B cell (primary cell): ENCODE measurements around the gene CTRB1. TPM values are rescaled to one million over a fixed set of nuclear protein-coding genes. Genes with fewer than 3 reads are reported as not detected.

Source experiments
- ATAC-seq: fragments of 200-7000 bp; cut with Tn5 transposase; one replicate; pipeline ENCODE4 v1.10.0; 2021; ENCODE audit warnings: low read depth, mild to moderate bottlenecking, moderate number of reproducible peaks, moderate library complexity
- CTCF ChIA-PET: fragments of 350-600 bp; sonication (Branson Sonifier 250); formaldehyde crosslinking; loops from one replicate; lab custom pipeline; 2021; ENCODE audit warnings: antibody characterized with exemption, inconsistent platforms; lab: Charles Lee
- POLR2A ChIA-PET: fragments of 350-600 bp; sonication (Branson Sonifier 250); formaldehyde crosslinking; loops from one replicate; lab custom pipeline; 2021; ENCODE audit warnings: antibody characterized with exemption; lab: Charles Lee
- DNase-seq: peaks from one replicate; pipeline ENCODE4 v3.0.0; 2013
- H2AFZ ChIP-seq: 2 replicates; pipeline ENCODE4 v1.6.1; 2012; ENCODE audit warnings: mild to moderate bottlenecking, low read depth, low read length; ENCODE audit not compliant: insufficient read depth, poor library complexity, severe bottlenecking
- H3K27ac ChIP-seq, 2 donors: 1 replicate in 1 of 2; 2 replicates in 1 of 2; pipeline ENCODE4 v1.5.1; 2012 to 2013; ENCODE audit warnings: low read length in 2 of 2, mild to moderate bottlenecking in 2 of 2, moderate library complexity in 1 of 2
- H3K27me3 ChIP-seq, 4 experiments: fragments of 200-600 bp in 1 of 4; sonication (generic) in 1 of 4; replicated peaks in 1 of 4; 1 replicate in 2 of 4; 2 replicates in 2 of 4; pipeline versions ENCODE4 v1.6.1 to v1.7.0; 2013 to 2016; ENCODE audit warnings: low read length in 3 of 4, mild to moderate bottlenecking in 2 of 4, mixed read lengths in 1 of 4, moderate library complexity in 1 of 4; ENCODE audit not compliant: insufficient read depth in 4 of 4, control insufficient read depth in 3 of 4; ENCODE audit errors: control extremely low read depth in 1 of 4
- H3K36me3 ChIP-seq, 2 experiments: replicated peaks in 1 of 2; 1 replicate in 1 of 2; 2 replicates in 1 of 2; pipeline versions ENCODE4 v1.6.1 to v1.7.1; 2013; ENCODE audit warnings: low read length in 1 of 2; ENCODE audit not compliant: insufficient read depth in 2 of 2, control insufficient read depth in 1 of 2; ENCODE audit errors: control extremely low read depth in 1 of 2, extremely low read depth in 1 of 2
- H3K4me1 ChIP-seq, 2 donors: fragments of 200-600 bp in 1 of 2; sonication (generic) in 1 of 2; 1 replicate in 1 of 2; 2 replicates in 1 of 2; pipeline versions ENCODE4 v1.5.1 to v1.6.1; 2013 to 2017; ENCODE audit warnings: low read length in 2 of 2; ENCODE audit not compliant: control insufficient read depth in 2 of 2, insufficient read depth in 2 of 2
- H3K4me2 ChIP-seq: replicated peaks from 2 replicates; pipeline ENCODE3; 2012; ENCODE audit warnings: mild to moderate bottlenecking, low read depth, low read length; ENCODE audit not compliant: poor library complexity, severe bottlenecking
- H3K4me3 ChIP-seq, 5 experiments: fragments of 200-600 bp in 1 of 5; sonication (generic) in 1 of 5; 1 replicate in 3 of 5; 2 replicates in 2 of 5; pipeline versions ENCODE4 v1.5.1 to v1.7.0; 2011 to 2016; ENCODE audit warnings: low read length in 4 of 5, mild to moderate bottlenecking in 4 of 5, low read depth in 2 of 5, control low read depth in 1 of 5, moderate library complexity in 1 of 5; ENCODE audit not compliant: insufficient read depth in 1 of 5; ENCODE audit errors: control extremely low read depth in 1 of 5, extremely low read depth in 1 of 5
- H3K79me2 ChIP-seq: fragments of 200-600 bp; sonication (generic); one replicate; pipeline ENCODE4 v1.6.0; 2016; ENCODE audit warnings: low read length; ENCODE audit not compliant: control insufficient read depth, insufficient read depth
- H3K9ac ChIP-seq: fragments of 200-600 bp; sonication (generic); 2 replicates; pipeline ENCODE4 v1.6.1; 2017; ENCODE audit warnings: mild to moderate bottlenecking, low read length, moderate library complexity
- H3K9me3 ChIP-seq, 3 donors: one replicate each; pipeline versions ENCODE4 v1.6.1 to v1.7.1; 2013; ENCODE audit warnings: low read length in 2 of 3; ENCODE audit not compliant: control insufficient read depth in 2 of 3, insufficient read depth in 1 of 3; ENCODE audit errors: control extremely low read depth in 1 of 3
- H4K20me1 ChIP-seq: 2 replicates; pipeline ENCODE4 v1.6.0; 2012; ENCODE audit warnings: mild to moderate bottlenecking, low read length; ENCODE audit not compliant: insufficient read depth, control insufficient read depth, poor library complexity, severe bottlenecking
- H3K27ac Mint-ChIP-seq: one replicate; pipeline ENCODE4 v1.8.0; 2021; ENCODE audit warnings: mixed read lengths
- H3K27me3 Mint-ChIP-seq: one replicate; pipeline ENCODE4 v1.8.0; 2021; ENCODE audit warnings: mixed read lengths
- H3K4me1 Mint-ChIP-seq: one replicate; pipeline ENCODE4 v1.8.0; 2021; ENCODE audit warnings: mixed read lengths
- H3K4me3 Mint-ChIP-seq: one replicate; pipeline ENCODE4 v1.8.0; 2021; ENCODE audit warnings: mixed read lengths
- H3K9me3 Mint-ChIP-seq: one replicate; pipeline ENCODE4 v1.8.0; 2022; ENCODE audit warnings: mixed read lengths; ENCODE audit not compliant: insufficient read depth
- CTCF ChIP-seq: fragments of 200-600 bp; IDR thresholded peaks from one replicate; pipeline ENCODE4 v1.8.0; 2022; ENCODE audit warnings: antibody characterized with exemption, mild to moderate bottlenecking
- EZH2 ChIP-seq: IDR thresholded peaks from 2 replicates; pipeline ENCODE4 v1.6.1; 2012; ENCODE audit warnings: borderline replicate concordance, low read depth, mild to moderate bottlenecking, moderate library complexity, low read length; ENCODE audit not compliant: insufficient read depth, poor library complexity, severe bottlenecking
- WGBS: methylation state at CpG from one replicate; pipeline ENCODE4 v1.1.5; 2013; ENCODE audit warnings: missing lambda C conversion rate; ENCODE audit not compliant: insufficient coverage; 5-methylcytosine and 5-hydroxymethylcytosine counted together
- intact Hi-C: fragments of 100-400 bp; cut with micrococcal nuclease; formaldehyde crosslinking; loops from one replicate; pipeline ENCODE4 v1.10.0; 2022
- polyA plus RNA-seq: library from polyadenylated mRNA; depleted of rRNA; stranded (reverse); fragments of >200 nt; gene quantifications from 2 replicates; pipeline ENCODE4 v1.2.3, GENCODE V29; 2012
- total RNA-seq, 2 donors: library from RNA; stranded (reverse); fragments of 120-200 nt in 1 of 2; gene quantifications; 1 replicate in 1 of 2; 2 replicates in 1 of 2; pipeline versions ENCODE4 v1.2.3 to v1.2.4, GENCODE V29; 2013 to 2022

The CTRB1 gene
- total and polyA plus RNA-seq, 2 donors (not counting 1 experiment from before 2014, with no cell fraction given): not detected

- Histone ChIP-seq H3K27ac (no peak overlapping the region), H3K4me2 (no peak overlapping the region), H3K9ac (no peak overlapping the region), H3K27me3 (peaks cover 0 to 46% (median 10%) of the 10 kb centered on the region in 4 experiments), H3K36me3 (no peaks in the 10 kb centered on the region), H4K20me1 (no peaks in the 10 kb centered on the region), H3K4me1 (peaks cover 11 to 12% of the 10 kb centered on the region in 2 donors), H3K79me2 (no peaks in the 10 kb centered on the region), H2AFZ (no peak overlapping the region), H3K4me3 (no peak overlapping the region), H3K9me3 (peaks cover 0 to 7% (median 0%) of the 10 kb centered on the region in 3 donors)
- no peak for TF ChIP-seq EZH2
- no peak for TF ChIP-seq CTCF
- Mint-ChIP-seq H3K27me3 (peaks cover 44% of the 10 kb centered on the region), H3K4me1 (peaks cover 10% of the 10 kb centered on the region), H3K9me3 (no peaks in the 10 kb centered on the region), H3K27ac (no peak overlapping the region), H3K4me3 (no peak overlapping the region)
- ChIA-PET CTCF (interaction anchor here (1.1 to 8.0 kb wide), 7 partner anchors 20 to 1974 kb away, joined by 3 to 96 read pairs (median 48); no protein-coding TSS in a partner anchor), POLR2A (no interaction called here)
- intact Hi-C loops: loop anchor here (5.0 kb wide), 1 partner anchor 35 kb away; no protein-coding TSS in a partner anchor
- no peak for DNase-seq
- 74% methylated on average over 5 of the region's 9 CpGs for WGBS
- ATAC-seq: no peak
These were observed 22.0 kb upstream of the CTRB1 start for GRCh38 chr16:75196836-75197235.

GRCh38 chr16:75197522-75198134 lies 21.2 kb upstream of the CTRB1 start:
- no peak overlapping the region for H3K27ac ChIP-seq
- intact Hi-C loops: loop anchor here (5.0 kb wide), 1 partner anchor 35 kb away; no protein-coding TSS in a partner anchor
- H3K4me2 ChIP-seq: no peak overlapping the region
- DNase-seq (no peak), ATAC-seq (no peak)
- Mint-ChIP-seq H3K9me3 (no peaks in the 10 kb centered on the region), H3K27me3 (peaks cover 42% of the 10 kb centered on the region), H3K27ac (no peak overlapping the region), H3K4me1 (peaks cover 10% of the 10 kb centered on the region), H3K4me3 (no peak overlapping the region)
- H2AFZ ChIP-seq: no peak overlapping the region
- CTCF ChIA-PET: interaction anchor here (0.8 to 8.0 kb wide), 13 partner anchors 8 to 1973 kb away, joined by 3 to 96 read pairs (median 10); partner anchors contain the start of gene TMEM170A
- H3K27me3 ChIP-seq: peaks cover 0 to 53% (median 10%) of the 10 kb centered on the region in 4 experiments
- POLR2A ChIA-PET: no interaction called here
- no peaks in the 10 kb centered on the region for H3K79me2 ChIP-seq
- WGBS: 57% methylated on average over 8 of the region's 14 CpGs
- no peaks in the 10 kb centered on the region for H4K20me1 ChIP-seq
- no peak overlapping the region for H3K4me3 ChIP-seq
- TF ChIP-seq EZH2 (no peak), CTCF (no peak)
- no peaks in the 10 kb centered on the region for H3K36me3 ChIP-seq
- H3K9ac ChIP-seq: no peak overlapping the region
- H3K9me3 ChIP-seq: peaks cover 0 to 7% (median 0%) of the 10 kb centered on the region in 3 donors
- peaks cover 11 to 12% of the 10 kb centered on the region in 2 donors for H3K4me1 ChIP-seq
